ENCODE results near the gene LIF.

Gene LIF

DNA sequence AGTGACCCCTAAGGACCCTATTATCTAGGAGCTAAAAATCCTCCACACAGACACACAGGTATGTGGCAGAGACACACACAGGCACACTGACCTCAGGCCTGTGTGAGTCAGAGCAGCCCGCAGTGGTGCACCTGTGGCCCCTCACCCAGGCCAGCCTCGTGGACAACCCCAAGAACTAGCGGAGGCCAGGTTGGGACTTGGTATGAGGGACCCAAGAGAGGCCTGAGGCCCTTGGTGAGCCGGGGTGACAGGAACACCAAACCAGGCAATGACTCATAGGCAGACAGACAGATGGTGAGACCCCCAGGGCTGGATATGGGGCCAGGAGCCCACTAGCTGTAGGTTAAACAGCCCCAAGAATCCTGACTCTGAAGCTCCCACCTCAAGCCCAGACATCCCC lies 36.8 kb upstream of the LIF start:
- no peak for DNase-seq

DNA sequence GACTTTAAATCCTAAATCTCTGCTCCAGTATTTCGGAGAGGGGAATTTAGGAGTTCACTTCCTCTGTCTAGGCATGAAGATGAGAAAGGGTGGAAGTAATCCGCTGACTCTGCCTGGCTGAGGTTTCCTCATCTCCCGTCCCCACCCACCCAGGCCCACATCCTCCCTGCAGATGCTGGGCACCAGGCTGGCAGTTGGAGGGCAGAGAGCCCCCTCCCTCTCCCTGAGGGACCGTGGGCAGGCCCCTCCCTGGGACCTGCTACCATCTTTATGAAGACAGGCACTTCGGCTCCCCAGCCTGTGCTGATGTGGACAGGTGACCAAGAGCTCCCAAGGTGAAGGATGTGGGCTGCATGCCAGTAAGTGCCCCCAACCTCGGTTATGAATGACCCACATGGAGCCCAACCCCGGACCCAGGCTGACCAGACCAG lies 36.1 kb upstream of the LIF start:
- DNase-seq = no peak

DNA sequence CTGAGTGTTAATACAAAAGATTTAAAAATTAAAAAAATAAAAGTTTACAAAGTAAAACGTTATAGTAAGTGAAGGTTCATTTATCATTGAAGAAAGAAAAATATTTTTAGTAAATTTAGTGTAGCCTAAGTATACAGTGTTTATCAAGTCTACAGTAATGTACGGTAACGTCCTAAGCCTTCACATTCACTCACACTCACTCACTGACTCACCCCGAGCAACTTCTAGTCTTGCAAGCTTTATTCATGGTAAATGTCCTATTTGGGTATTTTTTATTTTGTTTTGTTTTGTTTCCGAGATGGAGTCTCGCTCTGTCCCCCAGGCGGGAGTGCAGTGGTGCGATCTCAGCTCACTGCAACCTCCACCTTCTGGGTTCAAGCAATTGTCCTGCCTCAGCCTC lies 33.9 kb upstream of the LIF start:
- DNase-seq = no peak

DNA sequence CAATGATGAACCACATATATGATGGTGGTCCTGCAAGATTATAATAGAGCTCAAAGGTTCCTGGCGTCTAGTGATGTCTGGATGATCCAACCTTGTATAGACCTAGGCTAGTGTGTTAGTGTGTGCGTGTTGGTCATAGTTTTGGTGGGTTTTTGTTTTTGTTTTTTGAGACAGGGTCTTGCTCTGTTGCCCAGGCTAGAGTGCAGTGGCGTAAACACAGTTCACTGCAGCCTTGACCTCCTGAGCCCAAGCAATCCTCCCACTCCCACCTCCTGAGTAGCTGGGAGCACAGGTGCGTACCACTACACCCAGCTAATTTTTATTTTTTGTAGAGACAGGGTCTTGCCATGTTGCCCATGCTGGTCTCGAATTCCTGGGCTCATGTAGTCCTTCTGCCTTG lies 33.4 kb upstream of the LIF start:
- no peak for DNase-seq

DNA sequence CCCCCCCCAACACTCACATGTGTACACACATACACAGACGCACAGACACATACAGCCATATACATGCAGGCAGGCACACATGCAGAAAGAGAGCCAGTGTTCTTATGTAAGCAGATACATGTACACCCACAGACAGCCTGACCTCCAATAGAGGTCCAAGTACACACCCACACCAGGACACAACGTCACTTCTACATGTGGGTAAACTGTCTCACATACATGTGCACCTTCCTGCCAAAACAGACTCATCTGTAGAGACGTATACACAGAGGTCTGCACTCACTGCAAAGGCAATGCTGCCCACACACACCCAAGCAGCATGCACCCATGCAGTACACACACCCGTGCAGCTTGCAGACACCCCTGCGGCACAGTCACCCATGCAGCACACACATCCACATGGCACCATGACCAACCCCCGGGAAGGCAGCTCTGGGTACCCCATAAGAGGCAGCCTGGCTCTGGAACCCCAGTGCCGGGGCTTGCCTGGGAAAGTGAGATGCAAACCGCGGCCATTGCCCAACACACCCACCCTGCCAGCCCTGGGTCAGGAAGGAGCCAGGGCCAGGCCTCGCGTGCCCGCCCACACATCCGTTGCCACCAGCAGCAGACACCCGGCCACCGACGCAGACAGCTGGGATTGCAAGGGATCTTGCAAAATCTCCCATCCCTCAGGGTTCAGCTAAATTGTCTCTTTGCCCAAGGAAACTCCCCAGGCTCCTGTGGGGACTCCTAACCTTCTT lies 32.7 kb upstream of the LIF start:
- DNase-seq = no peak

DNA sequence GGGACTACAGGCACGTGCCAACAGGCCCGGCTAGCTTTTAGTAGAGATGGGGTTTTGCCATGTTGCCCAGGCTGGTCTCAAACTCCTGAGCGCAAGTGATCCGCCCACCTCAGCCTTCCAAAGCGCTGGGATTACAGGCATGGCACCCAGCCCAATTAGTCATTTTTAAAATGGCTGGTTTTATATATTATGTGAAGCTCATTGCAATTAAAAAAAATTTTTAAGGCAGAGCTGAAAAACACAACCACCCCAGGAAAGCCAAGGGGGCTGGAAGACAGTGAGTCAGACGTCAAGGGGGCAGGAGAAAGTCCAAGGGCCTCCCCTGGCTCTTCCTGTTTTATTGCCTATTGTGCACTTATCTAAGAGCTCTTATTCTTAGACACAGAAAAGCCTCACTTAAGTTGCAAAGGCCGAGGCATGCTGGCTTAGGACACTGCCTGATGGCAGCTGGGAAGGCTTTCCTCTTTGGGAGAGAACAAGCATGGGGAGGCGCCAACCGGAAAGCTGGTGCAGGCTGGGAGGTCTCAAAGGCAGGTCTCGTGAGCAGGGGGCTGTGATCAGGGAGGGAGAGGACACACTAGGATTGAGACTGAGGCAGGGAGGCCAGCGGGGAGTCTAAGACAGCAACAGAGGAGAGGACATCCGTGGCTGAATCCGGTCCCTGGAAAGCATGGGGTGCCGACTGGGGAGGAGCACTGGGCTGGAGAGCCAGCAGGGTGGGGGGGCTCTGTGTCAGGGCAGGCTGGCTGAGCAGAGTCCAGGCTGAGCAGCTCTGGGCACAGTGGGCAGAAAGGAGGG lies 31.2 kb upstream of the LIF start:
- DNase-seq = no peak

DNA sequence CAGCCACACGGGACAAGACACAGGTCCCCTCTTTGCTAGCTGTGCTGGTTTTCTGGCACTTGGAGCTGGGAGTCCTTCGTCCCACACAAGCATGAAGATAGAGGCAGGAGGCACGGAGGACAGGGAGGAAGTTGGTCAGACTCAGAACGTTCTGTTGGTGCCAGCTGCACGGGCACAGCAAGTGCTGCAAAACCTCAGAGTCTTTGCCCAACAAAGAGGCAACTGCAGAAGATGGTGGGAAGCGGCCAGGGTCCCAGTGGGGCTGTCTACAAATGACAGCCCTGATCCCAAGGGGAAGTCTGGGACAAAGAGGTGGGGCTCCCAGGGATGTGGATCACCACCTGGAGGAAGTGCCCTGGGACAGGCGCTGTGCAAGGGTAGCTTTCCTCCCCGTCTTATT lies 29.5 kb upstream of the LIF start:
- DNase-seq = no peak

DNA sequence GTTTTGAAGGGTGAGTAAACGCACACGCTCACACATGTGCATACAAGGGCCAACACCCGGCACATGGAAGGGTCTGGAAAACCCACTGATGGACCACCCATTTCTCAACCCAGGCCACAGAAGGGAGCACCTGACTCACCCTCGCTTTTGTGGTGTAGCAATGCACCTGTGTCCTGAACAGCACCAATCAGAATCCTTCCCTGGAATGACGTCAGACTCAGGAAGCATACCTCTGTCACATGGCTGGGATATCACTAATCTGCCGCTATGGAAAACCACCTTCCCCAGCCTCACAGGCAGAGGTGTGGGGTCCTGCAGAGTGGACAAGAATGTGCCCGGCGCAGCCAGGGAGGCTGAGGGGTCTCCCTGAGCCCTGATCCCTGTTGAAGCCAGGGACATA lies 29.1 kb upstream of the LIF start:
- peak; percentile 17 for DNase-seq

DNA sequence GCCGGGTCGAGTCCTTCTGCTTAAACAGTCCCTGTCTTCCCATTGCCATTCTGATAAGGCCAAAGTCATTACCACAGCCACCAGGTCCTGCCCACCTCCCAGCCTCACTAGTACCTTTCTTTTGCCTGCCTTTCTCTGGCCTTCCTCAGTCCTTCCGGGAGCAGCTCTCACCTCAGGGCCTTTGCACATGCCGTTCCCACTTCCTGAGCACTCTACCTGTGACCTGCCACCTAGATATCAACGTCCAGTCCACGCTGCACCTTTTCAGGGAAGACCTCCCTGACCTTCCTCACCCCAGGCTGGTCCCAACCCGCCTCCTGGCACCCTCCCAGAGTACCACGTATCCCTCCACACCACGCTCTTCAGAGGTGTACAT lies 27.9 kb upstream of the LIF start:
- DNase-seq = no peak

DNA sequence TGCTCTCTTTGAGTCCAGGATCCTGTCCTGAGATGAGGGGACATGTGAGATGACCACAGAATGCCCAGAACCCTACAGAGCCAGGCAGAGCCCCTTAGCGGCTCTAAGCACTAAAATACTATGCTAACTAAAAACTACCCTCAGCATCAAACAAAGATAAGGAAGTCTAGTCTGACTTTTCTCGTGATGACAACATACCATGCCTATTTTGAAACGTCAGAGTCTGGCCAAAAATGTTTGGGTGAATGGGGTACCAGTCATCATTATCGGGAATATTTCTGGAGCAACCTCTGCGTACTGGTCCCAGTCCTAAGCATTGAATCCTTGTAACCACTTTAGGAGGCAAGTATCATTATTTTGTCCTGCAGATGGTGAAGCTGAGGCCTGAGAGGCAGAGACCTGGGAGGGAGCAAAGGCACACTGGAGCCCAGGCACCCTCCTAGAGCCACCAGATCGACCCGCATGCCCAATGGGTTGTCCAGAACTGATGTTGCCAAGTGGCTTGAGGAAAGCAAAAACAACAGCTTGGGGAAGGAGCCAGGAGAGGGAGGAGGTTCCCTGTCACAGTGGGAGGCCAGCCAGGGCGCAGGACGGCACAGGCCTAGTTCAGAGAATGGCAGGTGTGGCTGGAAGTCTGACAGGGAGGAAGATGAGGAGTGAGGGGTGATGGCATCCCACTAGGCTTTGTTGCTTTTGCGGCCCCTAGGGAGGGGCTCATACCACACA lies 27.3 kb upstream of the LIF start:
- DNase-seq = no peak

DNA sequence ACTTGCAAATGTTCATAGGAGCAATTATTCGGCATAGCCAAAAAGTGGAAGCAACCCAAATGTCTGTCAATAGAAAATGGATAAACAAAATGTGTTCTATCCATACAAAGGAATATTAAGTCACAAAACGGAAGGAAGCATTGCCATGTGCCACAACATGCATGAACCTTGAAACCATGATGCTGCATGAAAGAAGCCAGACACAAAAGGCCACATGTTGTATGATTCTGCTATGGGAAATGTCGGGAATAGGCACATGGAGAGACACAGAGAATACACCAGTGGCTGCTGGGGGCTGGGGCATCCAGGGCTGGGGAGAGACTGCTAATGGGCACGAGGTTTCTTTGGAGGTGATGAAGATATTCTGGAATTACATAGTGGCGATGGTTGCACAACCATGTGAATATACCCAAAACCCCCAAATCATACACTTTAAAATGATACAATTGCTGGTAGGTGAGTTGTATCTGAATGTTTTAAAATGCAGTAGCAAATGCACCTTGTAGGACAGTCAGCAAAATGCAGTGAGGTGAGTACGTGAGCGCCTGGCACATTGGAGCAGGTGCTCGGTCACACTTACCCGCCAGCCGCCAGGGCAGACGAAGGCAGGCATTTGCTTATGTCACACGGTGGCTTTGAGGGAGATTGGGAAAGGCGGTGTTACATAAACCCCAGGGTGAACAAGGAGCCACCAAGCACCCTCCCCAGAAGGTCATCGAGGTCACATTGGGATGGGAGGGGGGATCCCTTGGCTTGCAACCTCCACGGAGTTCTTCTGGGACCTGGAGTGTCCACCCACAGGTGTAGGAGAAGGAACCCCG lies 26.4 kb upstream of the LIF start:
- DNase-seq = no peak

DNA sequence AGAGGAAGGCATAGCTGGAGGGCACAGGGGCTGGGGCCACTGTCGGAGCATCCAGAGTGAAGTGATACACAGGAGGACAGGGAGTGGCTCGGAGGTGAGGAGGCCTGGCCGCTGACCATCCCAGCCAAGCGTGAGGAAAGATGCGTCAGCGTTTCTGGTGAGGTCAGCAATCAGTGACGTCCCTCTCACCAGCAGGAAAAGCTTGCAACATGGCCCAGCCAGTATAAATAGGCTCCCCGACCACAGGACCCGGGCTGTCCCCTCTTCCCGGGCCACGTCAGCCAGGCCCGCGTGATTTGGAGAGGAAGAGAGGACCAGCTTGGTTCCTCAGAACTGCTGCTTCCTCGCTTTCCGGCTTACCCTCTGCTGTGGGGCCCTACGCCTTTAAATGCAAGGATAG lies 24.3 kb upstream of the LIF start:
- no peak for DNase-seq

DNA sequence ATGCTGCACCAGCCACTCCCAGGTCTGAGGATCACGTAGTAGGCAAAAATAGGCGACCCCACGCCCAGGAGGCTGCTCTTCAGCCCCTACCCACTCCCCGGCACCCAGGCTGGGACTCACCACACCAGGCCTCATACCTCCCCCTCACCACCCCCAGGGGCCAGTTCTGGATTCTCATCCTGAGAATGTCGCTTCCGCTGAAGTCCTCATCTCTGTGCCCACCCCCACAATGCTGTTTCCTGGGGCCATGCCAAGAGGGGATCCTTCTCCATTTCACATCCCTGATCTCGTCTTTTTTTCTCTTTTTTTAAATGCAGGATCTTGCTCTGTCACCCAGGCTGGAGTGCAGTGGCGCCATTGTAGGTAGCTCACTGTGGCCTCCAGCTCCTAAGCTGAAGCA lies 21.8 kb upstream of the LIF start:
- DNase-seq = no peak

DNA sequence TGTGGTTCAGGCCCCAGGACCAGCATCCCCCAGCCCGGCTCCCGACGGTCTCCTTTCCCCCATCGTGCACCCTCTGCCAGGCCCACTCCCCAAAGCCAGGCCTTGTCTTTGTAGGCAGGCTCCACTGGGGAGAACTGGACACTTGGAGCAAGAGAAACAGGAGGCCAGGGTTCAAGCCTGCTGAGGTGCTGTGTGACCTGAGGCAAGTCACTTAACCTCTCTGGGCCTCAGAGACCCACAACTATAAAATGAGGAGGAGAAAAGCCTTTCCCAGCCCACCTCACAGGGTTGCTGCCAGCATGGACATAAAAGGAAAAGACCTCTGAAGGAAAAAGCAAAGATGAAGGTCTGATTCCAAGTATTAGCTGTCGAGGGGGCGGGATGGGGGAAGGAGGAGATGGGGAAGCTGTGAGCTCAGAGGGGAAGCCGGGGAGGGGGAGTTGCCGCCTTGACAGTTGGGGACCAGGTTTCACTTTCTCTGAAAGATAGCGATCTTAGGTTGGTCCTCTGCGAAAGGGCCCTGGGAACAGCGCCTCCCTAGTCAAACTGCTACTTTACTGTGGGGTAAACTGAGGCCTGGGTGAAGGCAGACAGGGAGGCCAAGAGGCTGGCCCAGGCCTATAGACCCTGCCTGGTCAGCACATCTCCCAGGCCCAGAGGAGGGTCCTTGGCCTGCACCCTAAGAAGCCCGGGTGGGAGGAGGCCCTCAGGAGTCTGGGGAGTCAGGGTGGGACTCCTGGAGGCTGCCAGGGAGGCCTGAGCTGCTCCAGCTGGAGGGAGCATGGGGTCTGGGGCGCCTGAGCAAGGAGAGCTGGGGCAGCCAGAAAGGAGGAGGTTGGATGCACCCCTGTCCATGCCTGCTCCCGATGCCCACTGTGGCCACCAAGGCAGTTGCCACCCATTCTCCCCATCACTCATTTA lies 21.1 kb upstream of the LIF start:
- DNase-seq = peak; percentile 18

DNA sequence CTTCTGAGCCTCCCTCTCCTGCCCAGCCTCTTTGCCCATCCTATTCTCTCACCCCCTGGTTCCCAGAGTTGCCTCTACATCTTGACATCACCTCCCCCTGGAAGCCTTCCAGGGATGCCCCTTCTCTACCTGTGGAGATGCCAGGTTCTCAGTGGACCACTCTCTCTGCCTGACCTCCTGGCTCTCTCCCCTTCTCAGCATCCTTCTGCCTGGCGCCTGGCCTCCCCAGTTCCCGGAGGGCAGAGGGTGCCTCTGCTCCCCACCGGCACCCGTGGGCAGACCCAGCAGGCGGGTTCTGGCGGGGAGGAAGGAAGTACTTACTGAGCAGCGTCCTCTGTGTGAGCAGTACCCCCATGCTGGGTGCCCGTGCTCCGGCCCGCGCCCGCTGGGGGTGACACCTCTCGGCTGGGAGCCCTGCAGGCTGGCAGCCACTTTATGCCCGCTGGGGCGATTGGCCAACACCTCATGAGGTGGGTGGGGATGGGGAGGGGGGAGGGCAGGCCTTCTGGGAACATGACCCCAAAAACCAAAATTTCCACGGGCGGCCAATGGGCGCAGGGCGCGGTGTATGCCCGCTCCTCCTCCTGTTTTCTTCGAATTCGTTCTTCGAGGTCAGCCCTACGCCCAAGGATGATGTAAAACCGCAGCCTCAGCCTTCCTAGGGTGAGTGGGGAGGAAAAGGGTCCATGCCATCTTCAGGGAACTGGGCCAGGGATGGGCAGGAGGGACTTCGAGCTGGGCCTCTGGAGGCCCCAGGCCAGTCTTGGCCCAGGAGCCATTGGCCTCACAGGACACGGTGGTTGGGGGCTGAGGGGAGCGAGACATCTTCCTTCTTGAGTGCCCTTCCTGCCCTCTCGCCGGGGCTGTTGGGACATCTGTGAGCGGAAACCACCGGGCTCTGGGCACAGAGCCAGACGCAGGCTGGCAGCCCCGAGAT lies 20.2 kb upstream of the LIF start, which contains the start of gene OSM:
Gene OSM (minus strand): TSS at position 407 of the 937 bp plus-strand sequence. CDS start 52 bp downstream, at position 355.
- peak; percentile 70 for DNase-seq

DNA sequence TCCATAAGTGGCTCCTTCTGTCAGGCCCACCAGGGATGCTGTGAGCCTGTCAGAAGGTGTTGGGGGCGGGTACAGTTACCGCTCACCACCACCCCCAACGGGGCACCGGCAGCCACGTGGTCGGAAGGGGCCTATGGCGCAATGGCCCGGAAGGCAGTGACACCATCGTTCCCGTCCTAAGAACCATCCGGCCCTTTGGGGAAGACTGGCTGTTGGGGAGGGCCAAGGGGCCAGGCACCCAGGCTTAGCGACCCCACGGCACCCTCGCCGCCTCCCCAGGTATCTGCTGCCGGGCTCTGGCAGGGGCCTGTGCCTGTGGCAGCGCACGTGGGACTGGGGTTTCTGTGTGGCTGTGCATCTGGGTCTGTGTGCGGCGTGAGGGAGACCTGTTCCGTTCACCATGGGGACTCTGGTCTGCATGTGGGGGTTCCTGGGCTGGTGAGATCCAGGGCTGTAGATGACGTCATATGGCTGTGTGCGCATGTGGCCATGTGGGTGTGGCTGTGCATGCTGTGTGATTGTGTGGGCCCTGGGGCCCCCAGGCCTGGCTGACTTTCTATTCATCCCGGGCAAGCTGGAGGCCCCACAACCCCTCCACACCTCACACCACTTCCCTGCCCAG lies 19.4 kb upstream of the LIF start:
- DNase-seq = peak; percentile 84

DNA sequence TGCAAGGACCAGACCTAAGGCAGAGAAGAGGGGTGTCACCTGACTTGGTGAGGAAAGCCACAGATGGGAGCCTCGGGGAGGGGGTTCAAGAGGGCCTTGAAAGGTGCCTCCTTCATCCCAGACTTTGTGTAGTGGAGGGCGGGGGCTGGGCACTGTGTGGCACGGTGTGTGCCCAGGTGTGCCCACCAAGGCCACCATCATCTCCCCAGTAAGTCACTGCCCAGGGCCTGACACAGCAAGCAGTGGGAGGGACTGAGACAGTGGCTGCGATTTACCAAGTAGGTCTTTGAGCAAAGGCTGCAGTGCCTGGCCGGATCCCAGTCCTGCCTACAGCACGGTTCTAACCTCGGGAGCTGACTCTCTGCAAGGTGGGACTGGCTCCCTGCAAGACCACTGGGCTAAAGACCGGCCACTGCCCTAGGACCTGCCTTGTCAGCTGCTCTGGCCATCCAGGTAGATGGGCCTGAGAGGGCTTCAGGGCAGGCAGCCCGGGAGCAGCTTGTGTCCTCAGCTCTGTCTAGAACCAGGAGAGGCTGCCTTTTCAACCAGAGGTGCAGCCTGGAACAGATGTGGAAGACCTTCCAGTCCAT lies 18.7 kb upstream of the LIF start:
- no peak for DNase-seq

DNA sequence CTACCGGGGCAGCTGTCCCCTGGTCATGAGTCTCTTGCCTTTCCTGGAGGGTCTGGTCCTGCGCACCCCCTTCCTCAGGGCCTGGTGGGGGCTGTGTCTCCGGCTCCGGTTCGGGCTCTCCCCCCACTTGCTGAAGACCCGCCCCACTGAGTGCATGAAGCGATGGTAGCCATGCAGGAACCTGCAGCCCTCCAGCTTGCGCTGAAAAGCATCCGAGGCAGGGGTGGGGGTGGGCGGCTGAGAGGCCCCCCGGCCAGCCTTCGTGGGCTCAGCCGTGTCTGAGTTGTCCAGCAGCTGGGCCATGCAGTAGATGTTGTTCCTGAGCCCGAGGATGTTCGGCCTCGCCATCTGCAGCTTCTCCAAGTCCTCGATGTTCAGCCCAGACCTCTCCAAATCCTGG lies 17.3 kb upstream of the LIF start:
- no peak for DNase-seq

DNA sequence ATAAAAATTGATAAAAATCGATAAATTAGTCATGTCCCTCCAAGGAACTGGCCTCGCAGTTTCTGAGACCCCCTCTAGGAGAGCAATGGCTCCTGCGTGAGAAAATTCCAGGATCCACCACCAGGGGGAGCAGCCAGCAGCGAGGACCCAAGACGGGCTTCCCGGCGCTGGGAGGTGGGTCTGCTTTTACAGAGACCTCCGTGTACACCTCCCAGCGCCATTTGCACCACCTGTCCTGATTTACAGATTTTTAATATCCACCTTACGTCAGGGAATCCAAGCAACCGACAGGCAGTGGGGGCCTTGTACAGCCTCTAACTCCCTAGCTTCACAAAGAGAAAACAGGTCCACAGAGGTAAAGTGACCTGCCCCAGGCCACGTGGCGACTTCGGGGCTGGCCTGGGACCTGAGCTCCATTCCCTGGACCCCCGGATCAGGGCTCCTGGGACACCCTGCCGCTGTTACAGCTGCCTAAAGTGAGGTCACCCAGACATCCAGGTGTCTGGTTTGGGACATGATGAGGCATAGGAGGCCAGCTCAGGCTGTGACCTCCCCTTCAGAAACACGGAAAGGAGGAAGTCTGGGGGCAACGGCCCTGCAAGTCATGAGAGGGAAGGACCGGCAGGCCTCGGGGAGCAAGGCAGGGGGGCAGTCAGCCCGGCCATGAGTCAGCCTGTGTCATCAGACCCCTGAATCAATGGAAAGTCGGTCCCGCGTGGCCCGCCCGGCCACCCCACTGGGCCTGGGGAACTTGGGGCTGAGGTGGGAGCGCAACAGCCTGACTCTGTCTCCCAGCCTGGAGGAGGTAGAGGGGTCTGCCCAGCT lies 16.6 kb upstream of the LIF start:
- peak; percentile 68 for DNase-seq
